Panc1 (cell line): Measurements from ENCODE around the gene TACR1. TPM values are rescaled to one million over a fixed set of nuclear protein-coding genes. Genes with fewer than 3 reads are reported as not detected.

ENCODE experiments used
- ATAC-seq: fragments of 200-7000 bp; cut with Tn5 transposase; 2 replicates; pipeline ENCODE4 v1.9.1; 2020; ENCODE audit warnings: mild to moderate bottlenecking, moderate library complexity
- BruUV-seq: library from RNA; stranded (reverse); fragments of 400-500 nt; replicated peaks from 2 replicates; lab custom pipeline; 2021; lab: Mats Ljungman, UMichigan
- CTCF ChIA-PET: fragments of 300-600 bp; sonication (Branson Sonifier 250); formaldehyde crosslinking; loops from one replicate; lab custom pipeline; 2022; ENCODE audit warnings: antibody characterized with exemption; lab: Charles Lee
- POLR2A ChIA-PET: fragments of 300-600 bp; sonication (Branson Sonifier 250); formaldehyde crosslinking; loops from one replicate; lab custom pipeline; 2022; ENCODE audit warnings: antibody characterized with exemption; lab: Charles Lee
- DNase-seq: peaks from one replicate; pipeline ENCODE4 v3.0.0-alpha.2; 2010; ENCODE audit warnings: low read depth, low spot score
- H3K27ac ChIP-seq: 2 replicates; pipeline ENCODE4 v1.5.1; 2011; ENCODE audit warnings: mild to moderate bottlenecking, low read length, inconsistent platforms
- H3K27me3 ChIP-seq: fragments of 200-500 bp; sonication (Bioruptor generic); 2 replicates; pipeline ENCODE4 v1.6.0; 2014; ENCODE audit warnings: low read length, inconsistent platforms; ENCODE audit not compliant: control insufficient read depth, insufficient read depth
- H3K36me3 ChIP-seq: fragments of 200-500 bp; sonication (Bioruptor generic); 2 replicates; pipeline ENCODE4 v1.5.1; 2014; ENCODE audit warnings: inconsistent platforms, mild to moderate bottlenecking, low read length, moderate library complexity; ENCODE audit not compliant: control insufficient read depth, insufficient read depth
- H3K4me1 ChIP-seq: 2 replicates; pipeline ENCODE4 v1.5.1; 2011; ENCODE audit warnings: inconsistent platforms, mild to moderate bottlenecking, low read length, moderate library complexity; ENCODE audit not compliant: control insufficient read depth, insufficient read depth
- H3K4me3 ChIP-seq, 2 experiments: 2 replicates each; pipeline ENCODE4 v1.5.1; 2011 to 2012; ENCODE audit warnings: low read depth in 2 of 2, low read length in 2 of 2, mild to moderate bottlenecking in 2 of 2, inconsistent platforms in 1 of 2, moderate library complexity in 1 of 2
- H3K9me3 ChIP-seq: fragments of 200-500 bp; sonication (Bioruptor generic); 2 replicates; pipeline ENCODE4 v1.5.1; 2014; ENCODE audit warnings: low read depth, mild to moderate bottlenecking, inconsistent platforms, low read length, moderate library complexity; ENCODE audit not compliant: control insufficient read depth, insufficient read depth
- CTCF ChIP-seq: fragments of 450-650 bp; IDR thresholded peaks from 2 replicates; pipeline ENCODE4 v1.5.1; 2017; ENCODE audit warnings: mild to moderate bottlenecking
- POLR2AphosphoS5 ChIP-seq: IDR thresholded peaks from 2 replicates; pipeline ENCODE4 v1.6.1; 2012; ENCODE audit warnings: mild to moderate bottlenecking, low read depth, low read length, moderate library complexity
- REST ChIP-seq, 2 experiments: IDR thresholded peaks; 2 replicates each; pipeline ENCODE4 v1.6.1; 2011 to 2012; ENCODE audit warnings: low read depth in 2 of 2, control low read depth in 1 of 2, low read length in 1 of 2, mild to moderate bottlenecking in 1 of 2, moderate library complexity in 1 of 2; ENCODE audit not compliant: insufficient read depth in 1 of 2
- SIN3A ChIP-seq: IDR thresholded peaks from 2 replicates; pipeline ENCODE4 v1.6.1; 2012; ENCODE audit warnings: low read depth, mild to moderate bottlenecking, low read length, moderate library complexity, borderline replicate concordance; ENCODE audit not compliant: insufficient read depth
- TCF7L2 ChIP-seq: IDR thresholded peaks from 2 replicates; pipeline ENCODE4 v1.6.1; 2011; ENCODE audit warnings: mild to moderate bottlenecking, low read depth, low read length, inconsistent platforms
- in situ Hi-C: cut with HindIII; loops from 2 replicates; pipeline ENCODE4 v1.10.0; 2016; ENCODE audit warnings: low sequenced_read_pairs, low pct_unique_long_range_greater_than_20kb
- intact Hi-C: fragments of 100-400 bp; cut with micrococcal nuclease; formaldehyde crosslinking; loops from one replicate; pipeline ENCODE4 v1.10.0; 2022; ENCODE audit not compliant: unreplicated experiment
- total RNA-seq: library from RNA; stranded (reverse); gene quantifications from one replicate; pipeline ENCODE4 v1.2.1, GENCODE V29; 2021; ENCODE audit not compliant: unreplicated experiment

Gene TACR1
- total RNA-seq, 1 experiment from 2014 or later: not detected

- no peaks in the 10 kb centered on the region for H3K4me1 ChIP-seq
- no peak overlapping the region for H3K4me3 ChIP-seq
- H3K27ac ChIP-seq: no peak overlapping the region
- no TSS peak for BruUV-seq
- H3K27me3 ChIP-seq: no peaks in the 10 kb centered on the region
- TF ChIP-seq POLR2AphosphoS5: no peak
- TF ChIP-seq SIN3A: no peak
- no peak for TF ChIP-seq REST (IDR thresholded peaks at IDR 0.05; ENCODE audit: insufficient read depth in 1 of 2, low read depth in 2 of 2, low read length in 1 of 2)
- no peak for TF ChIP-seq CTCF
- no peak for TF ChIP-seq TCF7L2
- ATAC-seq (no peak), DNase-seq (no peak)
- intact Hi-C loops: no loop called here
- no peaks in the 10 kb centered on the region for H3K36me3 ChIP-seq
- in situ Hi-C loops: no loop called here
- H3K9me3 ChIP-seq: no peaks in the 10 kb centered on the region
- POLR2A ChIA-PET: no interaction called here
- CTCF ChIA-PET: no interaction called here
Observed at GRCh38 chr2:75025633-75026380, 173.5 kb downstream of the TACR1 start.

- intact Hi-C loops (no loop called here), in situ Hi-C loops (no loop called here)
- POLR2A ChIA-PET: no interaction called here
- no peaks in the 10 kb centered on the region for H3K9me3 ChIP-seq
- no peak for DNase-seq
- no TSS peak for BruUV-seq
- H3K27me3 ChIP-seq: no peaks in the 10 kb centered on the region
- H3K4me3 ChIP-seq: no peak overlapping the region
- no peak overlapping the region for H3K27ac ChIP-seq
- CTCF ChIA-PET: no interaction called here
- H3K36me3 ChIP-seq: no peaks in the 10 kb centered on the region
- TF ChIP-seq POLR2AphosphoS5: no peak
- no peak for TF ChIP-seq TCF7L2
- TF ChIP-seq REST (IDR thresholded peaks at IDR 0.05; ENCODE audit: insufficient read depth in 1 of 2, low read depth in 2 of 2, low read length in 1 of 2): no peak
- no peak for TF ChIP-seq CTCF
- no peak for TF ChIP-seq SIN3A
- ATAC-seq: no peak
- no peaks in the 10 kb centered on the region for H3K4me1 ChIP-seq
Observed at GRCh38 chr2:75025216-75025615, 174.1 kb downstream of the TACR1 start.
